HepG2 (cell line): ENCODE results near the gene WDR18. TPM values are rescaled to one million over a fixed set of nuclear protein-coding genes. Genes with fewer than 3 reads are reported as not detected.
A peak's percentile ranks its signal among the peaks of the same experiment; 100 is the strongest.

ENCODE experiments used
- GPBP1L1 ChIP-seq: sonication (generic); formaldehyde crosslinking; IDR thresholded peaks from 2 replicates; pipeline ENCODE4 v1.5.0; 2020; ENCODE audit warnings: mild to moderate bottlenecking, missing genetic modification reagents
- HMGA1 ChIP-seq: sonication (generic); formaldehyde crosslinking; conservative IDR thresholded peaks from 2 replicates; pipeline ENCODE4 v1.4.0; 2020; ENCODE audit warnings: missing genetic modification reagents
- HNRNPH1 ChIP-seq: fragments of 200-400 bp; formaldehyde crosslinking; optimal IDR thresholded peaks from 2 replicates; pipeline ENCODE3; 2017; ENCODE audit warnings: mild to moderate bottlenecking, low read depth, low read length
- HOXA3 ChIP-seq: sonication (generic); formaldehyde crosslinking; IDR thresholded peaks from 2 replicates; pipeline ENCODE4 v1.5.0; 2020; ENCODE audit warnings: missing genetic modification reagents
- JUN ChIP-seq: sonication (generic); formaldehyde crosslinking; IDR thresholded peaks from 2 replicates; pipeline ENCODE4 v1.4.0; 2020; ENCODE audit warnings: mild to moderate bottlenecking, missing genetic modification reagents
- MTA3 ChIP-seq: sonication (generic); formaldehyde crosslinking; IDR thresholded peaks from 2 replicates; pipeline ENCODE4 v1.4.0; 2020; ENCODE audit warnings: missing genetic modification reagents
- MTF1 ChIP-seq: sonication (generic); formaldehyde crosslinking; IDR thresholded peaks from 2 replicates; pipeline ENCODE4 v1.5.0; 2020; ENCODE audit warnings: missing genetic modification reagents
- NRL ChIP-seq: sonication (generic); formaldehyde crosslinking; IDR thresholded peaks from 2 replicates; pipeline ENCODE4 v1.5.0; 2020; ENCODE audit warnings: missing genetic modification reagents, mild to moderate bottlenecking, moderate library complexity, borderline replicate concordance
- RAD51 ChIP-seq: fragments of 450-650 bp; IDR thresholded peaks from 2 replicates; pipeline ENCODE4 v1.6.1; 2016; ENCODE audit warnings: borderline replicate concordance
- SNAPC2 ChIP-seq: sonication (generic); formaldehyde crosslinking; IDR thresholded peaks from 2 replicates; pipeline ENCODE4 v1.8.1; 2022; ENCODE audit warnings: mild to moderate bottlenecking, missing genetic modification reagents
- TBP ChIP-seq: sonication (generic); formaldehyde crosslinking; IDR thresholded peaks from 2 replicates; pipeline ENCODE4 v1.5.0; 2020; ENCODE audit warnings: missing genetic modification reagents
- TCF7L2 ChIP-seq: IDR thresholded peaks from 2 replicates; pipeline ENCODE4 v1.6.1; 2011; ENCODE audit warnings: mild to moderate bottlenecking, low read depth, low read length, moderate library complexity
- U2AF1 ChIP-seq: fragments of 200-400 bp; formaldehyde crosslinking; optimal IDR thresholded peaks from 2 replicates; pipeline ENCODE3; 2017; ENCODE audit warnings: mild to moderate bottlenecking, low read depth, low read length
- ZBTB10 ChIP-seq: sonication (generic); formaldehyde crosslinking; IDR thresholded peaks from 2 replicates; pipeline ENCODE4 v1.4.0; 2020; ENCODE audit warnings: missing genetic modification reagents, borderline replicate concordance
- ZFP82 ChIP-seq: sonication (generic); formaldehyde crosslinking; IDR thresholded peaks from 2 replicates; pipeline ENCODE4 v1.5.1; 2020; ENCODE audit warnings: mild to moderate bottlenecking, missing genetic modification reagents, borderline replicate concordance
- ZFP91 ChIP-seq: sonication (generic); formaldehyde crosslinking; IDR thresholded peaks from 2 replicates; pipeline ENCODE4 v1.9.0; 2022; ENCODE audit warnings: missing genetic modification reagents, mild to moderate bottlenecking, borderline replicate concordance
- ZNF329 ChIP-seq: sonication (generic); formaldehyde crosslinking; IDR thresholded peaks from 2 replicates; pipeline ENCODE4 v1.9.0; 2021; ENCODE audit warnings: low read depth, mild to moderate bottlenecking, missing genetic modification reagents
- ZNF430 ChIP-seq: sonication (generic); formaldehyde crosslinking; IDR thresholded peaks from 2 replicates; pipeline ENCODE4 v1.9.0; 2021; ENCODE audit warnings: mild to moderate bottlenecking, missing genetic modification reagents
- ZNF451 ChIP-seq: sonication (generic); formaldehyde crosslinking; IDR thresholded peaks from 2 replicates; pipeline ENCODE4 v1.5.0; 2020; ENCODE audit warnings: mild to moderate bottlenecking, missing genetic modification reagents
- ZNF484 ChIP-seq: sonication (generic); formaldehyde crosslinking; IDR thresholded peaks from 2 replicates; pipeline ENCODE4 v1.5.1; 2020; ENCODE audit warnings: mild to moderate bottlenecking, low read depth, missing genetic modification reagents, borderline replicate concordance
- ZNF770 ChIP-seq: sonication (generic); formaldehyde crosslinking; IDR thresholded peaks from 2 replicates; pipeline ENCODE4 v1.5.0; 2020; ENCODE audit warnings: mild to moderate bottlenecking, missing genetic modification reagents
- ZNF839 ChIP-seq: sonication (generic); formaldehyde crosslinking; IDR thresholded peaks from 2 replicates; pipeline ENCODE4 v1.4.0; 2020; ENCODE audit warnings: missing genetic modification reagents, mild to moderate bottlenecking, borderline replicate concordance
- polyA plus RNA-seq, 8 experiments: library from polyadenylated mRNA; depleted of rRNA in 3 of 8; stranded (reverse) in 7 of 8; unstranded in 1 of 8; fragments of >200 nt; fragmentation: Illumina TruSeq in 4 of 8; extraction: Trizol in 4 of 8; gene quantifications; 2 replicates each; pipeline versions ENCODE4 v1.2.1 to v1.2.3, GENCODE V29; 2011 to 2016; ENCODE audit warnings: low read depth in 4 of 8, missing spikeins in 1 of 8, mixed read lengths in 1 of 8; ENCODE audit not compliant: insufficient read depth in 1 of 8
- total RNA-seq, 5 experiments: library from RNA; depleted of rRNA; stranded (reverse); fragments of >200 nt; fragmentation: Illumina TruSeq; extraction: Trizol; gene quantifications; 2 replicates each; pipeline ENCODE4 v1.2.3, GENCODE V29; 2016; ENCODE audit warnings: low read depth in 1 of 5

WDR18 gene
- total and polyA plus RNA-seq, 2 of the 13 experiments (the other 11 are each of a cell fraction or from before 2014, with no cell fraction given), result 36.4 to 47.6 TPM

- TF ChIP-seq HNRNPH1 (no peak), TBP (CRISPR knock-in tag) (no peak), U2AF1 (no peak), JUN (CRISPR knock-in tag) (peak; percentile 59; the same call in 1 of the 2 replicates), MTA3 (CRISPR knock-in tag) (no peak), TCF7L2 (no peak), ZNF329 (CRISPR knock-in tag) (no peak), HOXA3 (CRISPR knock-in tag) (peak; percentile 97), ZNF451 (peak; percentile 87), MTF1 (CRISPR knock-in tag) (no peak), ZFP91 (CRISPR knock-in tag) (peak; percentile 84; the same call in 1 of the 2 replicates), RAD51 (no peak), ZNF839 (CRISPR knock-in tag) (no peak; the same call in 1 of the 2 replicates), GPBP1L1 (CRISPR knock-in tag) (no peak), ZBTB10 (no peak), ZNF484 (CRISPR knock-in tag) (no peak), HMGA1 (CRISPR knock-in tag) (no peak), ZFP82 (CRISPR knock-in tag) (peak; percentile 96), ZNF770 (CRISPR knock-in tag) (no peak; the same call in 1 of the 2 replicates), ZNF430 (CRISPR knock-in tag) (0 out of 2 replicates have a peak, but pooled peaks have one; percentile 52), SNAPC2 (CRISPR knock-in tag) (peak; percentile 73; the same call in 1 of the 2 replicates), NRL (peak; percentile 95)
Observed at GRCh38 chr19:984165-984967, at the start of gene WDR18 (continued).
